ENCODE measurements around the gene CDH13. TPM values are rescaled to one million over a fixed set of nuclear protein-coding genes. Genes with fewer than 3 reads are reported as not detected.

CDH13 gene
- total RNA-seq, 2 donors from 2014 or later: 228 to 280 TPM

DNA sequence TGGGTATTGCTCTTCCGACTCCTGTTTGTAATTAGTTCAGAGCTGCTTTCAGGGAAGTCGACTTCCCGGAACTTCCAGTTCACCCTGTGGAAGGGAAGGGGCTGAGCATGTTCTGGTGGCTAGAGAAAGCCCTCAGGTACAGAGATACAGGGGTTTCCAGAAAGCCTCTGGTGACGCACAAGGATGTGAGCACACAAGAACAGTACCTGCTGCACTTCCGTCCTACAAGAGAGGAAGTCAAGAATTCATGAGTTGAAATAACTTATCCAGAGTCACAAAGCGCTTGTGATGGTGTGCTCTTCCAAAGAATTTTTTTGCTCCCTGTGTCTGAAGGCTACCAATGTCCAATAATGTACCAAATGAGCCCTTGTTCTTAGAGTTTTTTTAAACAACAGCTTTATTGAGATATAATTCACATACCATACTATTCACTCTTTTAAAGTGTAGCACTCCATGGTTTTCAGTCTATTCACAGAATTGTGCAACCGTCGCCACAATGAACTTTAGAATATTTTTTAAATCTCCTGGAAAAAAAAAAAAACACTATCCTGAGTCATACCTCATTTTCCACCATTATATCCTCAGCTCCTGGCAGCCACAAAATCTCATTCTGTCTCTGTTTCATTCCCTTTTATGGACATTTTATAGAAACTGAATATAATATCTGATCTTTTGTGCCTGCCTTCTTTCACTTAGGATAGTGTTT lies 327.6 kb downstream of the CDH13 start:
- Histone ChIP-seq H3K4me1 (ENCODE audit: control insufficient read depth in 1 of 2, low read depth in 2 of 2) (peaks cover 0 to 18% of the 10 kb centered on the region in 2 donors), H3K9me3 (no peaks in the 10 kb centered on the region), H3K27ac (no peak overlapping the region), H3K36me3 (no peaks in the 10 kb centered on the region), H3K4me3 (no peak overlapping the region), H3K27me3 (replicated peaks; ENCODE audit: insufficient read depth) (no peaks in the 10 kb centered on the region)
- no peak for DNase-seq (ENCODE audit: low spot score)
- TF ChIP-seq, protein P1, sequence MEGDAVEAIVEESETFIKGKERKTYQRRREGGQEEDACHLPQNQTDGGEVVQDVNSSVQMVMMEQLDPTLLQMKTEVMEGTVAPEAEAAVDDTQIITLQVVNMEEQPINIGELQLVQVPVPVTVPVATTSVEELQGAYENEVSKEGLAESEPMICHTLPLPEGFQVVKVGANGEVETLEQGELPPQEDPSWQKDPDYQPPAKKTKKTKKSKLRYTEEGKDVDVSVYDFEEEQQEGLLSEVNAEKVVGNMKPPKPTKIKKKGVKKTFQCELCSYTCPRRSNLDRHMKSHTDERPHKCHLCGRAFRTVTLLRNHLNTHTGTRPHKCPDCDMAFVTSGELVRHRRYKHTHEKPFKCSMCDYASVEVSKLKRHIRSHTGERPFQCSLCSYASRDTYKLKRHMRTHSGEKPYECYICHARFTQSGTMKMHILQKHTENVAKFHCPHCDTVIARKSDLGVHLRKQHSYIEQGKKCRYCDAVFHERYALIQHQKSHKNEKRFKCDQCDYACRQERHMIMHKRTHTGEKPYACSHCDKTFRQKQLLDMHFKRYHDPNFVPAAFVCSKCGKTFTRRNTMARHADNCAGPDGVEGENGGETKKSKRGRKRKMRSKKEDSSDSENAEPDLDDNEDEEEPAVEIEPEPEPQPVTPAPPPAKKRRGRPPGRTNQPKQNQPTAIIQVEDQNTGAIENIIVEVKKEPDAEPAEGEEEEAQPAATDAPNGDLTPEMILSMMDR (IDR thresholded peaks at IDR 0.05): no peak
- no peak for ATAC-seq (ENCODE audit: insufficient number of reproducible peaks, low FRiP score, low read depth)

DNA sequence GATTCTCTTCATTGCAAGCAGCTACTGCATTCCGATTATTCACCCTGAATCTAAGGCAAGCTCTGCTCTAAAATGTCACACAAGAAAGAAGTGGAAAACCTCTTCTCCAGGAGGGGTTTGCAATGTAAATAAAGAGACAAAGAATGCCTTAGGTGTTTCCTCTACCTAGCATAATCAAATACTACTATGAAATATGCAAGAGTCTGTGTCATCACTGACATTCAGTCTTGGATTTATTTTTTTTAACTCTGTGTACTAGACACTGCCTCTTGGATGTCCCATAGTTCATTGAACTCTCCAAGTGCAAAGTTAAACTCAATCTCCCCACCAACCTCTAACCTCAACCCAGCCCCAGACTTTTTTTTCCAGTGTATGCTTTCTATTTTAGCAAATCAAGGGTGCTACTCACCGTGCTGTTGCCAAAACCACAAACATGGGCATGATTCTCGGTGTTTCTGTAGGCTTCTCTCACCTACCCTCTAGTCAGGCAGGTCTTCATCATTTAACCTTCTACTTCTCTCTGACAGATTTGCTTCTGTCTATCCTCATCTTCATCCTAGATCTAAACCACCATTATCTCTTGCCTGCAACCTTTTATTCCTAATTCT lies 329.1 kb downstream of the CDH13 start:
- no peak overlapping the region for H3K27ac ChIP-seq

DNA sequence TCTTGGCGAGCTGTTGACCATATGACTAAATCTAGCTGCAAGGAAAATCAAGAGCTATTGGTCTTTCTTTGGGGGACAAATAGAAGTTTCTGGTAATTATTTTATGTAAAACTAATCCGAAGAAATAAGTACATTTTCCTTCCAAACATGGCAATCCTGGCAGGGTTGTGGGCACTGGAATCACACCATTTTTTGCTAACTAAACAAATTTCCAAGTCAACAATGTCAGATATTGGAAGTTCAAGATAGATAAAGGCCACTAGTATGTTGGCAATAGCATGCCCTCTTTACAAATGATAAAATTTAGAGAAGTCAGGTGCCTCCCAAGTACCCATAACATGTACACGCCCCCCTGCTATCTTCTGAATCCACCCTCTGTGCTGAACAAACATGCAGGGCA lies 330.4 kb downstream of the CDH13 start:
- Histone ChIP-seq H3K27me3 (replicated peaks; ENCODE audit: insufficient read depth) (no peaks in the 10 kb centered on the region), H3K4me3 (no peak overlapping the region), H3K27ac (no peak overlapping the region), H3K4me1 (ENCODE audit: control insufficient read depth in 1 of 2, low read depth in 2 of 2) (peaks cover 0 to 18% of the 10 kb centered on the region in 2 donors), H3K9me3 (no peaks in the 10 kb centered on the region), H3K36me3 (no peaks in the 10 kb centered on the region)
- no peak for DNase-seq (ENCODE audit: low spot score)
- TF ChIP-seq, protein P1 (IDR thresholded peaks at IDR 0.05): no peak
- no peak for ATAC-seq (ENCODE audit: insufficient number of reproducible peaks, low FRiP score, low read depth)

More for the DNA sequence above, 329.1 kb downstream of the CDH13 start:
- Histone ChIP-seq H3K4me3 (no peak overlapping the region), H3K36me3 (no peaks in the 10 kb centered on the region), H3K27me3 (replicated peaks; ENCODE audit: insufficient read depth) (no peaks in the 10 kb centered on the region), H3K9me3 (no peaks in the 10 kb centered on the region), H3K4me1 (ENCODE audit: control insufficient read depth in 1 of 2, low read depth in 2 of 2) (peaks cover 0 to 18% of the 10 kb centered on the region in 2 donors)
- DNase-seq (ENCODE audit: low spot score) (no peak), ATAC-seq (ENCODE audit: insufficient number of reproducible peaks, low FRiP score, low read depth) (no peak)
- TF ChIP-seq, protein P1 (IDR thresholded peaks at IDR 0.05): no peak

DNA sequence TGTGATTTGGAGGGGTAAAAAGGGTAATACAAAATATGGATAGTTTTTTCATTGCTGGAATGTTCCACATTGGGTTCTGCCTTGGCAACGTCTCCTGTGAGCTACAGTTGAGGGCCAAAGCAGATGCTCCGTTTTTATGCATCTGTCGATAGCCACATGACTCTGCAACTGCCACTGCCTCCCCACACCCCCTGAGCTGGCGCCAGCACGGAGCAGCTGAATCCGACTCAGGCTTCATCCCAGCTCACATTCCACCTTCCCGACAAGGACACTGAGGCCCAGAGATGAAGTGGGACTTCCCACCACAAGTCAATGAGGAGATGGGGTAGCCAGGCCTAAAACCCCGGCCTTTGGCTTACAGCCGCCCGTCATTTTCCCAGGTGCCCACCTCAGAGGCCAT lies 334.1 kb downstream of the CDH13 start:
- Histone ChIP-seq H3K4me3 (no peak overlapping the region), H3K27me3 (replicated peaks; ENCODE audit: insufficient read depth) (no peaks in the 10 kb centered on the region), H3K36me3 (no peaks in the 10 kb centered on the region), H3K27ac (no peak overlapping the region), H3K9me3 (no peaks in the 10 kb centered on the region), H3K4me1 (ENCODE audit: control insufficient read depth in 1 of 2, low read depth in 2 of 2) (peaks cover 0 to 3% of the 10 kb centered on the region in 2 donors)
- ATAC-seq (ENCODE audit: insufficient number of reproducible peaks, low FRiP score, low read depth) (no peak), DNase-seq (ENCODE audit: low spot score) (no peak)
- TF ChIP-seq, protein P1 (IDR thresholded peaks at IDR 0.05): no peak

DNA sequence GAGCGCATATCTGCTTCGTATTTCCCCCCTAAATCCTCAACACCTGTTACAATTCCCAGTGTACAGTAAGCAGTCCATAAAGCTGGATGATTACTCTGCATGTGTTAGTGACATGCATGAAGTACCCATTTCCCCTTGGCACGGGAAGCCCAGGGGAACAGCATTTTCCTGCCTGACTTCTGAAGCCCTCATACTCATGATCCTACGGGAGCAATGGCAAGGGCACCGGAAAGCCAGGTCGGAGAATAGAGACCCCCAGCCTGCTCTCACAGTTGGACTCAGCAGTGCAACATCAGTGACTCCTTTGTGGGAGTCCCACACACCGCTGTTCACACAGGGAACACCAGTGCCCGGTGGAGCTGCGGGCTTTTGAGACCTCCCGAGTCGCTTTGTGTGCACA lies 336.9 kb downstream of the CDH13 start:
- H3K27ac ChIP-seq: no peak overlapping the region
- no peaks in the 10 kb centered on the region for H3K27me3 ChIP-seq (replicated peaks; ENCODE audit: insufficient read depth)
- DNase-seq (ENCODE audit: low spot score) (no peak), ATAC-seq (ENCODE audit: insufficient number of reproducible peaks, low FRiP score, low read depth) (no peak)
- H3K36me3 ChIP-seq: no peaks in the 10 kb centered on the region
- no peak overlapping the region for H3K4me3 ChIP-seq
- TF ChIP-seq, protein P1 (IDR thresholded peaks at IDR 0.05): no peak
- no peaks in the 10 kb centered on the region for H3K9me3 ChIP-seq
- peaks cover 0 to 3% of the 10 kb centered on the region in 2 donors for H3K4me1 ChIP-seq (ENCODE audit: control insufficient read depth in 1 of 2, low read depth in 2 of 2)
